SH-SY5Y (cell line): ENCODE measurements around the gene OPCML.

Experiments
- GATA2 ChIP-seq: IDR thresholded peaks from 2 replicates; pipeline ENCODE4 v1.6.1; 2011; ENCODE audit warnings: mild to moderate bottlenecking, low read depth, low read length
- GATA3 ChIP-seq: IDR thresholded peaks from 2 replicates; pipeline ENCODE4 v1.6.1; 2011; ENCODE audit warnings: low read depth, mild to moderate bottlenecking, low read length, moderate library complexity

GRCh38 chr11:133560472-133560855 is 28.2 kb upstream of the OPCML start:
- TF ChIP-seq GATA2, result no peak
- TF ChIP-seq GATA3, result no peak
